Stimulated activated CD4-positive, alpha-beta T cell treated with anti-CD3 and anti-CD28 coated beads, Interleukin-2, amount 100 ng/mL, for 48 hours (primary cell): ENCODE data around the gene AMT.
"Not testable (repeated sequence)": the region's sequence is repeated elsewhere in the genome, so short reads cannot be mapped to it uniquely, and the experiment has no call there.

ENCODE experiments used
- DNase-seq, 2 donors: peaks; one replicate each; pipeline ENCODE4 v3.0.0-alpha.2; 2020

Gene AMT

DNA sequence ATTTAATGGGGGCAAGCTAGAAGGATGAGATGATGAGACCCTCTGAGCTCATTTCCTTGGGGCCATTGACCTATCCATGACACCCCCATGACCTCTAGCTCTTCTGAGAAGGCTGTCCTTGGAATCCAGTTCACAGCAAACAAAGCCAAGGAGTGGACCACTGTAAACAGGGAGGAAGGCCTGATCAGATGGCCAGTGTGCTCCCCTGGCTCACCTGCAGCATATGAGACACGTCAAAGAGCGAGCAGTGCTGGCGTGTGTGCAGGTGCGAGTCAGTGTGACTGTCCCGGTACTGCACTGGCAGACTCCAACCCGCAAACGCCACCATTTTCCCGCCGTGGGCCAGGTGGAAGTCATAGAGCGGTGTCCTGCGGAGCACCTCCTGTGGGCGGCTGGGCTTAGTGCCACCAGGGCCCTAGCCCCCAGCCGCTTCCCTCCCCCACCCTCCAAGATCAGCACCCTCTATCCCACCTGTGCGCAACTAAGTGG, 339 bp downstream of the AMT start:
- DNase-seq: no peak

DNA sequence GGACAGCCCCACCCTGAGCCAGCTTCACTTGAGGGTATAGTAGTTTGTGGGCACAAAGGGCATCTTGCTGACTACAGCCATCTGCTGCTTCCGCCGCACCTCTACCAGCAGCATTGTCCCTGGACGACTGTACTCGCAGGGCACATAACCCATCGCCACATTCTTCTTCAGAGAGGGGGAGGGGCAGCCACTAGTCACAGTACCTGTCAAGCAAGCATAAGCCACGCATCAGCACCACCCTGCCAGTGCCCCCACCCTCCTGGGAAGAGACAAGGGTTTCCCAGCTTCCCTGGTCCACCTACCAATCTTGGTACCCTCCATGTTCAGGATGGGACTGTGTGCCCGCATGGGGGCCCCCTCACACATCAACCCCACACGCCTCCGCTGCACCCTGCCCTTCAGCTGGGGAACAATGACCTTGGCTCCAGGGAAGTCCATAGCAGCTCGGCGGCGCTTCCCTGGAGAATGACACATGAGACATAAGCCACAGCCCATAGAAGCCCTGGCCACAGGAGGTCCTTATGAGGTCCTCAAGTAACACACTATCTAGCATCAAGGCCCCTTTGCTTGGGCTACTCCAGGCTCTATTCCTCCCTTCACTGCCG, 4.7 kb downstream of the AMT start:
- no peak for DNase-seq

DNA sequence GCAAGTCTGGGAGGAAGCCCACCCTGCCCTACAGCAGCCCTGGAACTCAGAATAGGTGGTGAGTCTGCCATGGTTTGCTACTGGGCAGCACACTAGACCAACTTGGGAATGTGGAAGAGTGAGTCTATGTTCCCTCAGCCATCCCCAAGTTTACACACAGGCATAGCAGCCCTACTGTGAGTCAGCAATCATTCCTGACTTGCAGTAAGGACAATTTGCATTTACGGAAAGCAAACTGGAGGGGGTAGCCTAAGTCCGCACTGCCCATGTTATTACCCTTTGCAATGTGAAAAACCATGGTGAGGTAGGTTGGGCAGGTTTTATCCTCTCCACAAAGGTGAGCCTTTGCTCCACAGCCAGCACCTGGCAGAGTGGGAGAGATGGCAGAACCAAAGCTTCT, 5.4 kb downstream of the AMT start:
- no peak for DNase-seq

DNA sequence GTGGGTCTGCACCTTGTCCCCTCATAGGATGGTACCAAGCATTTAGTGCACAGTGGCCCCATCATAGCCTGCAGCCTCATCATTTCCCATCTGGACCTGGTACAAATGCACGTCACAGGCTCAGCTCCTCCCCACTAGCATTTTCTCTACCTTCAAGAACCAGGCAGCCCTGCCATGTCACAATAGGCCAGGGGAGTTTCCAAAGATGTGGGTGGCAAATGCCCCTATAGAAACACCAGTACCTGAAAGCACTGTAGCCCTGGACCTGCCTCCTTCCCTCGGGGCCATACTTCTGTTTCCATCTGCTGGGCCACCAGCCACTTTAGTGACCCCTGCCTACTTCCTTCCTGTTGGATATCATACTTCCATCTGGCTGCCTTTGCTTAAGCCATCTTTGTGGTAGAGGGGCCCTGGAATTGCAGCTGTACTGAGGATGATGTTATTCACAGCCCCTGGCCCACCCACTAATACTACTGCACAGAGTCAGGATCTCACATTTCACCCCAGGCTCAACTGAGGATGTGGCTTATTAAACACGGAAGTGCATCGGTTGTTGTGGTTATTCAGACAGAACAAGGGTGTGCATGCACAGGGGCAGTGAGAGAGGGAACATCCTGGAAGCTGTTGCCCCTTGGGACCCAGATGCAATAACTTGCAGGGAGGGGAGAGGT, 6.2 kb downstream of the AMT start:
- DNase-seq: peak; percentile 24 to 32

DNA sequence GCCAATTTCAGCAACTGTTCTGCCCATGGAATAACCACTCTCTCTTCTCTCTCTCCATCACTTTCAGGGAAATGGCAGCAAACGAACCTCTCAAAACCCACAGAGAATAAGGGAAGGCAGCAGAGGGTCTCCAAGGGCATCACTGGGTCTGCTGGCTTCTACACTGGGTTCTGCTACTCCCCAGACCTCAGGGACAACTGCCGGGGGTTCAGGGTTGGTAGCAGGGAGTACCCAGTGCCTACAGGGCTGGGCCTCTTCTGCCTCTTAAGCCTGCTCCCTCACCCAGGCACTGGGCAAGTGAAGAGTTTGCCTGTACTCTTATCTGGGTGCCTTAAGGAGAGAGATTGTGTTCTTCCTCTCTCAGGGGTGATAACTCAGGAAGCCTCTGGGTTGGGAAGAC, 7.5 kb downstream of the AMT start:
- DNase-seq: no peak

DNA sequence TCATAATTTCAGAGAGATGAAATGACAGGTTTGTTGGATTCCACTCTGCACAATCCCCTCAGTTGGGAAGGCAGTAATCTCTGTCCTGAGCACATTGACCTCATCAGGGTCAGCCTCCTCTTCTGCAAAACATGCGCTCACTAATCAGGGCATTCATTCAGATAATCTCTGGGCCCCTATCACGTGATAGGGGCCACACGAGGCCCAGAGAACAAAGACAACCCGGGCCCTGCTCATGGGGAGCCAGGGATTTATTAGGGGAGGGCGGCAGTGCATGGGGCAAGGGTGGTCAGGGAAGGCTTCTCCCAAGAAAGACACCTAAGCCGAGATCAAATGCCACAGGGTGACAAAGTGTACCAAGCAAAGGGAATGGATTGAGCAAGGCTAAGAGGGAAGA, 8.9 kb downstream of the AMT start:
- DNase-seq: no peak

DNA sequence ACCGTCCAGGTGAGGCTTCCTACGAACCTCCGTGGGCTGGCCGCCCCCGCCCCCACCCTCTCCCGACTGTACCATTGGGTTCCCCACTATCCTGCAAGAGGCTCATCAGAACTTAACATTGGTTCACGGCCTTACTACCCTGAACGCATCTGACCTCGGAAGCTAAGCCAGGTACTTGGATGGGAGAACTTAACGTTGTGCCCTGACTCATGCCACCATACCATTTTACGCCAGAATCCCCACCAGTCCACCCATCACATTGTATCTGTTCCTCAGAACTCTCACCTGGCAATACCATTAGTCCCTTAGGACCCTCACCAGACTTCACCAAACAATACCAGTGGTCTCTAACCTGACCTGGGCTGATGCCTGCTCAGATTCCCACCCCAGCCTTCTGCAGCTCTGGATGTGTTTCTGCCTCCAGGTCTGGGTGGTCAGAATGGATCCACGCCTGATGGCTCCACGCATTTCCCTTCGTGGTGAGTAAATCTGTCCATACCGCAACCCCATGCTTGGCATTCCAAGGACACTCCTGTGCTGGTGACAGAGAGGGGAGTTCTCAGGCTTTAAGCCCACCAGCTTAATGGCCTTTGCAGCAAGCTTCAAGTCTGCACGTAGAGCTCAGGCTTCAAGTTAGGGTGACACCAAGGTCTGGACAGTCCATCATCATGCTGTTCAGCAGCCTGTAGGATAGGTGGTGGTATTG, 9.5 kb downstream of the AMT start:
- no peak for DNase-seq

DNA sequence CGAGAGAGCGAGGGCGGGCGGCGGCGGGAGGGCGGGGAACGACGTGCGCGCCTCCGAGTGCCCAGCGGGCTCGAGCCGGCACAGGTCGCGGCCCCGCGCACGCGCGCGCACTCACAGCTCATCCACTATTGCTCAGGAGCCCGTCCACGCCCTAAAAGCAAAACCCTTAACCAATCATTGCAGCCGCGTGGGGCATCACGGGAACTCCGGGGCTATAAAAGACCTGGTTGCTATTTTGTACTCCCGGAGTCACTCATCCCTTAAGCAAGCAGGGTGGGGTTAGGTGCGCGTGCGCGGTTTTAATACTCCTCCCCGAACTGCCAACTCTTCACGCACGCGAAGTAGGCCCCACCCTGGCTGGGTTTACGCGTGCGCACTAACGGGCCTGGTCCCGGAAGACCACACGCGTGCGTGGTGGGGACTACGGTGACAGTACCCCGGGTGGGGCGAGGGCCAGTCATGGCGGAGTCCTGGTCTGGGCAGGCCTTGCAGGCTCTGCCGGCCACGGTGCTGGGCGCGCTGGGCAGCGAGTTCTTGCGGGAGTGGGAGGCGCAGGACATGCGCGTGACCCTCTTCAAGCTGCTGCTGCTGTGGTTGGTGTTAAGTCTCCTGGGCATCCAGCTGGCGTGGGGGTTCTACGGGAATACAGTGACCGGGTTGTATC, 10.2 kb downstream of the AMT start, which contains the start of the genes RHOA and TCTA:
TSS of gene RHOA (minus strand) at position 9 of the 664 bp plus-strand sequence. CDS start 36,387 bp downstream, outside the sequence.
TSS of gene TCTA (plus strand) at position 456 of the 664 bp plus-strand sequence. CDS start at position 460, 4 bp downstream.
- peak; percentile 95 to 96 for DNase-seq

DNA sequence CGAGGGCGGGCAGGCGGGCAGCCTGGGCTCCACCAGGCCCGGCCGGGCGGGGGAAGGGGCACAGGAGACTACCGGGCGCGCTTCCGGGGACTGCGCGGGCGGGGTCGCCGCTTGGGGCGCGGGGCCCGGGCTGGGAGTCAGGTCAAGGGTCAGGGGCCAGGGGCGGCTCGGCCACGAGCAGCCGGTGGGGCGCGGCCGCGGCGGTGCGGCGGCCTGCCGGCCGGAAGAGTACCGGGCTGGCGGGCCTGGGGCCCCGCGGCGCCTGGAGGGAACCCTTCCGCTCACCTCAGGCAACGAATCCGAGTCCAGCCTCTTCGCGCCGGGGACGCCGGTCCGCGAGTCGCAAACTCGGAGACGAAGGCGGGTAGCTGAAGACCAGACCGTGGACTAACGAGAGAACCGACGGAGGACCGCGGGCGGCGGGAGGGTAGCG, 10.7 kb downstream of the AMT start:
- peak; percentile 38 to 51 for DNase-seq

DNA sequence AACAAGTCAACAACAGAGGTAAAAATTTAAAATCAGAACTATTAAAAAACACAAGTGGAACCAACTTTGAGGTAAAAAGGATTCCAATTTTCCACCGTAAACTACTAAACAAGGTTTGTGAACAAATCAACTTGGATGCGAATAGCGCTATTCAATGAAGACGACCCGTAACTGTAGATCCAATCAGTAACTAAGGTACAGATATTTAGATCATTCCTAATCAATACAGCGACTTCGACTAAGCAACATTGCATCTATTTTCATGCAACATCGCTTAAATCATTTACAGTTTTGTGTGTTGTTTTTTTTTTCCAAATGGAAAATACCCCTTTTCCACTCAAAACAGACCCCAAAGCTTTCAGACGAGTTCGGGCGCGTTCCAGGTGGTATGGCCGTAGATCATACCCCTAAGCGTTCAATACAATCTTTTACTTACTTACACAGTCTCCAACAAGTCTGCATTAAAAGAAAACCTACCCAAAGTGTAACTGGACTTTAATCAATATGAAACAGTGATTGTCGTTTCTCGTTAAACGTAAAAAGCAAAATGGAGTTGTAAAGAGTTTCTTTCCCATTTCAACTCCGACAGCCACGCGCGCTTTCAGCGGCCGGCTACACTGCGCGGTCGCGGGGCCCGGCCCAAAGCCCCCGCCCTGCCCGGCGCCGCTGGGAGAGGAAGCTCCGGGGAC, 11.3 kb downstream of the AMT start:
- no peak for DNase-seq

DNA sequence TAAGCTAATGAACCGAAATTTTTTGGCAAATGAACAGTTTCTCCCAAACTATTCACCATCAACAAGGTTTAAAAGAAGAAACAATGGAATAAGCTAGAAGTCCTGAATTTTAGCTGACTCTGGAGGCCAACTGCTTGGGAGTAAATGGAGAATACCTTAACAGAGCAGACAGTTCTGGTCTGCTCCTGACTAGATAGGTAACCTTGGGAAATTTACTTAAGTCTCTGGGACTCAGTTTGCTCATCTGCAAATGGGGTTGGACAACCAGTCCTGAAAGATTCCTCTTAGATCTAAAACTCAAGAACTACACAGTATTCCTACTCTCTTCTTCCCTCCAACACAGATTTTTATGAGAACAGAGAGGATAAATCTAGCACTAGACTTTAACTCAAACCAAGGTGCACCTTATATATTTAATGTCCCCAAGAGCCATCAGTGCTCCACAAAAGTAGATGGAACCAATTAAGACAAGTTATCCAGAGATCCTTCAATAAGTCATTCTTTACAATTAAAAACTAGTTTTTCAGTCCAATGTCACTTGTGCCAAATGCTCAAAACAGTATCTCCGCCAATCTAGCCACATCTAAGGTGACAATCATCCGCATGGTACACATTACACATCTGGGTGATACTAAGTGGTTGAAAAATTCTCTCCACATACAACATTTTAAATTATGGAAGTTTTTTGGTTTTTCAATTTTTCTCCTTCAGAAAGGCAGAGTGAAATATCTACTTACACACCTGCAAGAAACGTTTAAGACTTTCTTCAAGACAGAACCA, 12.0 kb downstream of the AMT start:
- DNase-seq: no peak

DNA sequence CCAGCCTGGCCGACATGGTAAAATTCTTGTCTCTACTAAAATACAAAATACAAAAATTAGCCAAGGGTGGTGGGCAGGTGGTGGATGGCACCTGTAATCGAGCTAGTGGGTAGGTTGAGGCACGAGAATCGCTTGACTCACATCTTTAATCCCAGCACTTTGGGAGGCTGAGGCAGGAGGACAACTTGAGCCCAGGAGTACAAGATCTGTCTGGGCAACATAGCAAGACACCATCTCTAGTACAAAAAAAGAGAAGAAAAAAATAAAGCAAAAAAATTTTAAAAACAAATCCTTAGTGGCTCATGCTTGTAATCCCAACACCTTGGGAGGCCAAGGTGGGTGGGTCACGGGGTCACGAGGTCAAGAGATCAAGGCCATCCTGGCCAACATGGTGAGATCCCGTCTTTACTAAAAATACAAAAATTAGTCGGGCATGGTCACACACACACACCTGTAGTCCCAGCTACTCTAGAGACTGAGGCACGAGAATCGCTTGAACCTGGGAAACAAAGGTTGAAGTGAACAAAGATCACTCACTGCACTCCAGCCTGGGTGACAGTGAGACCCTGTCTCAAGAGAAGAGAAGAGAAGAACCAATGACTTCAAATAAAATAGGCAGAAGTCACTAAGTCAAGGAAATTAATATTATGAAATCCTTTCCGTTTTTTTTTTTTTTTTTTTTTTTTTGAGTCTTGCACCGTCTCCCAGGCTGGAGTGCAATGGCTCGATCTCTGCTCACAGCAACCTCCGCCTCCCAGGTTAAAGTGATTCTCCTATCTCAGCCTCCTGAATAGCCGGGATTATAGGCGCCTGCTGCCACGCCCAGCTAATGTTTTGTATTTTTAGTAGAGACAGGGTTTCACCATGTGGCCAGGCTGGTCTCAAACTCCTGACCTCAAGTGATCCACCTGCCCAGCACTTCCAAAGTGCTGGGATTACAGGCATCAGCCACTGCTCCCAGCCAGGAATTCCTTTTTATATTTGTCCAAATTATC, 15.4 kb downstream of the AMT start:
- no peak for DNase-seq

DNA sequence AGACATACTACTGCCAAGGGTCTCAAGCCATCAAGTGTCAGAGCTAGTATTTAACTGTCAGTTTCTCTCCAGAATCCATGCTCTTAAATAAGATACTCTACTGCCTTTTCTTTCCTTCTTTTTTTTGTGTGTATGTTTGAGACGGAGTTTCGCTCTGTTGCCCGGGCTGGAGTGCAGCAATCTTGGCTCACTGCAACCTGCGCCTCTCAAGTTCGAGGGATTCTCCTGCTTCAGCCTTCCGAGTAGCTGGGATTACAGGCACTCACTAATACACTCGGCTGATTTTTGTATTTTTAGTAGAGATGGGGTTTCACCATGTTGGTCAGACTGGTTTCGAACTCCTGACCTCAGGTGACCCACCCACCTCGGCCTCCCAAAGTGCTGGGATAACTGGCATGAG, 16.7 kb downstream of the AMT start:
- not testable (repeated sequence) for DNase-seq

DNA sequence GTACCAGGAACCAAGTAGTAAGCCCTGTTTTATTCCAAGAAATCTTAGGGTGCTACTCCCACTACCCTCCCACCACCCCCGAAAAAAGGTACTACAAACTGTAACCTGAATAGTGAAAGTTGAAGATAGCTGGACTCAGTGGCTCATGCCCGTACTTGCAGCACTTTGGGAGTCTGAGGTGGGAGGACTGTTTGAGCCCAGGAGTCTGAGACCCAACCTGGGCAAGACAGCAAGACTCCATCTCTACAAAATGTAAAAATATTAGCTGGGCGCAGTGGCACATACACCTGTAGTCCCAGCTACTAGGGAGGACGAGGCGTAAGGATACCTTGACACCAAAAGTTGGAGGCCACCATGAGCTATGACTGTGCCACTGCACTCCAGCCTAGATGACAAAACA, 18.4 kb downstream of the AMT start:
- no peak for DNase-seq

DNA sequence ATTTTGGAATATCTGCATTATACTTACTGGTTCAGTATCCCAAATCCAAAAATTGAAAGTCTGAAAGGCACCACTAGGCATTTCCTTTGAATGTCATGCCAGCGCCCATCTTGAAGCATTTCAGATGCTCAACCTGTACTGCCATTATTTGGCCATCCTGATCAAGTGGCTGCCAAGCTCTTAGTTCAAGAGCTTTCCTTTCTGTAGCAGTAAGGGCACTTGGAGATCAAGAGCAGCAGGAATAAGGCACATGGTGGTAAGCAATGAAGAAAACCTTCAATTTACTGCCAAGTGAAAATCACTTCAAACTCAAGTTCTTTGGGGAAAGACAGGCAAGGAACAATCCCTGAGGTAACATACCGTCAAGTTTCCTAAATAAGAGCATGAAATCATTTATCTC, 20.5 kb downstream of the AMT start:
- DNase-seq: no peak

DNA sequence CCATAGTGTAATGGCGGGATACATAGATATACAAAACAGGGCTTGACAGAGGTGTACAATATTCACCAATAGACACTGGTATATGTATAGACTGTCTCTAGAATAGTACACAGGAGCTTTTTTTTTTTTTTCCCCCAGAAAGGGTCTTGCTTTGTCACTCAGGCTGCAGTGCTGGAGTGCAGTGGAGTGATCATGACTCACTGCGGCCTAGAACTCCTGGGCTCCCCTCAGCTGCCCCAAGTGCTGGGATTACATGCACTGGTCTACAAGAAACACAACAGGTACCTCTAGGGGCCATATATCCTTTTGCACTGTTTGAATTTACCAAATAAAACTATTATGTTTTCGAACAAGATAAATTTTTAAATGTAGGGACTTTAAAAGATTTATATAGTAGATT, 22.8 kb downstream of the AMT start:
- no peak for DNase-seq

DNA sequence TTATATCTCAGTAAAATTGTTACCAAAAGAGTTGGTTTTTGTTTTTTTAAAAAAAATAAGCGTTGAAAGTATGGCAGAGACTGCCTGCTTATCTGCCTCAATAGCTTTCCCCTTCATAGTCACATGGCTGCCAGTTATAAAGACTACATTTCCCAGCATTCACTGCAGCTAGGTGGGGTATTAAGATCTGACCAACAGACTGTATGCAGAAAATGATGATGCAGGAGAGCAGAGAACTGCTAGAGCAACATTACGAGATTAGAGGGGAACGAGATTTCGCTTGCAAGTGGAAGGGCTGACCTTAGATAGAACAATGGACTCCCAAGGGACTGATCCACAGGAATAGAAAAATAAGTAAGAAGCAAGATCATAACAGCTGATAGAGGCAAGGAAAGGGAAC, 24.8 kb downstream of the AMT start:
- DNase-seq: no peak

DNA sequence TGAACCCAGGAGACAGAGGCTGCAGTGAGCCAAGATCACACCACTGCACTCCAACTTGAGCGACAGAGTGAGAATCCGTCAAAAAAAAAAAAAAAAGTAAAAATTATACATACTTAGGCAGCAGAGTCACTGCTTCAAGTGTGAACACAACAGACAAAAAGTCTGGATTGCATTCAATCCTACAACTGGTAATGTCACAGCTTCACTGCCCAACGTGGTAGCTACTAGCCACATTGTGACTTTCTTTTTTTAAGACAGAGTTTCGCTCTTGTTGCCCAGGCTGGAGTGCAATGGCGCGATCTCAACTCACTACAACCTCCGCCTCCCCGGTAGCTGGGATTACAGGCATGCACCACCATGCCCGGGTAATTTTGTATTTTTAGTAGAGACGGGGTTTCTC, 31.0 kb downstream of the AMT start:
- DNase-seq: not testable (repeated sequence)

DNA sequence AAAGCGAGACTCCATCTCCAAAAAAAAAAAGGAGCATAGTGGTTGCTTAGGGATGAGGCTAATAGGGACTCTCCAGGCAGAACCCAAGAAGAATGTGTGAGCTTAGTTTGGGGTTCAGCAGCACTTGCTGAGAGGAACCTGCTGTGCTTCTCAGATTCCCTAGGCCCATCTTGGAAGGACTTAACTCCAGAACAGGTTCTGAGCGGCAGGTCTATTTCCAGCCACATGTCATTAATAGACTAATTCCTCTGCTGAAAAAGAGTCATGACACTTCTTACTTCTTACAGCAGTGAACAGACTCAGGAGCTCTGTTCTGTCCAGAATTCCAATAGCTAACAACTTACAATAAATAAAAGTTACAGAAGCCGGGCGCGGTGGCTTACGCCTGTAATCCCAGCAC, 33.0 kb downstream of the AMT start:
- DNase-seq: no peak

DNA sequence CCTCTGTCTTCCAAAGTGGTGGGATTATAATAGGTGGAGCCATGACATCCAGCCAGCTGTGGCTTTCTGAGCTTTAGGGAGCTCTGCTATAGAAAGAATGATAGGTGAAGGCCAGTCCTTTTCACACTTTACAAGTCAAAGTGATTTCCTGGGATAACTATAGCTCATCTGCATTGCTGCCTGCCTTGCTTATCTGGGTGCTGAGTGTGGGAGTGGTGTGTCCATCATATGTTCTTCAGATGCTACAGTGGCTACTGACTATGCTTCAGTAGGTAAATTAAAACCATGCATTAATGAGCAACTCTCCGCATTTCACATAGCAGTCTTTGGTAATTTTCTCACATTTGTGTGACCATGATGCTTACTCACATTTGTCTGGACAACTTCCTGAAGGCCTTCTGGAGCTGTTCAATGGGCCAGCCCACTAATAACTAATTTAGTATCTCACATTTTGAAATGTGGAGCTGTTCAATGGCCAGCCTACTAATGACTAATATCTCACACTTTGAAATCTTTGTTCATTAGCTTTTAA, 33.9 kb downstream of the AMT start:
- no peak for DNase-seq
